ENCODE measurements around the gene CAMK1G.

CAMK1G gene

DNA sequence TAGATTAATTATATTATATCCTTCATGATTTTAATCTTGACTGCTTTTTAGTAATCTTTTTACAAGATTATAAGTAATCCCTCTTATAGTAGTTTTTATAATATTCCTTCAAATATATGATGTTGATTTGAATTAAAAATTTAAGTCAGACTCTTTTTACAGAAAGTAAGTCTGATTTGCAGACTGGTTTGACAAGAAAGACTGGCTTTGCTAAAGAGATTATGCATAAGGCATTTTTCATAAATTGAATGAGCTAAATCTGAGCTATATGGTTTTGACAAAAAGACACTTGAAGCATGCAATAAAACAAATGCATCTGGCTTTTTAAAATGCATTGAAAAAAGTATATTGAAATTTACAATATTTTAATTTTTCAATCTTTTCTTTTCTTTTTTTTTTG, 26.3 kb upstream of the CAMK1G start:
- no peak for ATAC-seq
- TF ChIP-seq SNAI2 (CRISPR knock-in tag; IDR thresholded peaks at IDR 0.05) (no peak), CSDC2 (CRISPR knock-in tag; IDR thresholded peaks at IDR 0.05) (no peak), TOX (CRISPR knock-in tag; IDR thresholded peaks at IDR 0.05; ENCODE audit: borderline replicate concordance) (no peak)

DNA sequence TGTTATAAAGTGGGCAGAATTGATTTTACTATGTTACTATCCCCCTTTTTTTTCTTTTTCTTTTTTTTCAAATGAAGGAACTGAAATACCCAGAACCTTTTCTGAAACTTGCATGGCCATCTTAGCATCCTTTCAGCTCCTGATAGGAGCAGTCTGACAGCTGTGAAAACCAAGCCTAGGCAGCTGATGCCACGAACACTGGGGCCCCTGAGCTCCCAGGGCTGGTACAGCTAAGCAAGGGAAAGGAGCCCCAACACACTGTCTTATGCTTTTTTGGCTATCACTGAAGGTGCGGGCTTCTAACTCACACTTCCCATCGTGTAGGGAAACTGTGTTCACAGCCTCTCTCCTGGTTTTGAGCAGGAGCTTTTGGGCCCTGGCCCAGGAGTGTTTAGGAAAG, 23.0 kb upstream of the CAMK1G start:
- TF ChIP-seq CSDC2 (CRISPR knock-in tag; IDR thresholded peaks at IDR 0.05), result no peak
- no peak for TF ChIP-seq BACH2 (CRISPR knock-in tag; IDR thresholded peaks at IDR 0.05; ENCODE audit: borderline replicate concordance)
- no peak for TF ChIP-seq ESRRG (CRISPR knock-in tag; IDR thresholded peaks at IDR 0.05)
- TF ChIP-seq, protein P1, sequence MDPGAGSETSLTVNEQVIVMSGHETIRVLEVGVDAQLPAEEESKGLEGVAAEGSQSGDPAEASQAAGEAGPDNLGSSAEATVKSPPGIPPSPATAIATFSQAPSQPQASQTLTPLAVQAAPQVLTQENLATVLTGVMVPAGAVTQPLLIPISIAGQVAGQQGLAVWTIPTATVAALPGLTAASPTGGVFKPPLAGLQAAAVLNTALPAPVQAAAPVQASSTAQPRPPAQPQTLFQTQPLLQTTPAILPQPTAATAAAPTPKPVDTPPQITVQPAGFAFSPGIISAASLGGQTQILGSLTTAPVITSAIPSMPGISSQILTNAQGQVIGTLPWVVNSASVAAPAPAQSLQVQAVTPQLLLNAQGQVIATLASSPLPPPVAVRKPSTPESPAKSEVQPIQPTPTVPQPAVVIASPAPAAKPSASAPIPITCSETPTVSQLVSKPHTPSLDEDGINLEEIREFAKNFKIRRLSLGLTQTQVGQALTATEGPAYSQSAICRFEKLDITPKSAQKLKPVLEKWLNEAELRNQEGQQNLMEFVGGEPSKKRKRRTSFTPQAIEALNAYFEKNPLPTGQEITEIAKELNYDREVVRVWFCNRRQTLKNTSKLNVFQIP (CRISPR knock-in tag; IDR thresholded peaks at IDR 0.05; ENCODE audit: borderline replicate concordance, low read depth), result no peak
- TF ChIP-seq RARB (CRISPR knock-in tag; IDR thresholded peaks at IDR 0.05), result no peak
- TF ChIP-seq ZNF565 (CRISPR knock-in tag; conservative IDR thresholded peaks at IDR 0.05; ENCODE audit: low read depth), result no peak
- no peak for TF ChIP-seq ZFP30 (CRISPR knock-in tag; IDR thresholded peaks at IDR 0.05)
- TF ChIP-seq ZNF70 (CRISPR knock-in tag; IDR thresholded peaks at IDR 0.05), result no peak
- TF ChIP-seq, protein P2, sequence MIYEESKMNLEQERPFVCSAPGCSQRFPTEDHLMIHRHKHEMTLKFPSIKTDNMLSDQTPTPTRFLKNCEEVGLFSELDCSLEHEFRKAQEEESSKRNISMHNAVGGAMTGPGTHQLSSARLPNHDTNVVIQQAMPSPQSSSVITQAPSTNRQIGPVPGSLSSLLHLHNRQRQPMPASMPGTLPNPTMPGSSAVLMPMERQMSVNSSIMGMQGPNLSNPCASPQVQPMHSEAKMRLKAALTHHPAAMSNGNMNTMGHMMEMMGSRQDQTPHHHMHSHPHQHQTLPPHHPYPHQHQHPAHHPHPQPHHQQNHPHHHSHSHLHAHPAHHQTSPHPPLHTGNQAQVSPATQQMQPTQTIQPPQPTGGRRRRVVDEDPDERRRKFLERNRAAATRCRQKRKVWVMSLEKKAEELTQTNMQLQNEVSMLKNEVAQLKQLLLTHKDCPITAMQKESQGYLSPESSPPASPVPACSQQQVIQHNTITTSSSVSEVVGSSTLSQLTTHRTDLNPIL (CRISPR knock-in tag; IDR thresholded peaks at IDR 0.05; ENCODE audit: low read depth), result no peak
- no peak for TF ChIP-seq ZC3H10 (CRISPR knock-in tag; IDR thresholded peaks at IDR 0.05)
- no peak for TF ChIP-seq SNAI2 (CRISPR knock-in tag; IDR thresholded peaks at IDR 0.05)
- no peak for TF ChIP-seq ISL1 (CRISPR knock-in tag; IDR thresholded peaks at IDR 0.05)
- TF ChIP-seq, protein P3, sequence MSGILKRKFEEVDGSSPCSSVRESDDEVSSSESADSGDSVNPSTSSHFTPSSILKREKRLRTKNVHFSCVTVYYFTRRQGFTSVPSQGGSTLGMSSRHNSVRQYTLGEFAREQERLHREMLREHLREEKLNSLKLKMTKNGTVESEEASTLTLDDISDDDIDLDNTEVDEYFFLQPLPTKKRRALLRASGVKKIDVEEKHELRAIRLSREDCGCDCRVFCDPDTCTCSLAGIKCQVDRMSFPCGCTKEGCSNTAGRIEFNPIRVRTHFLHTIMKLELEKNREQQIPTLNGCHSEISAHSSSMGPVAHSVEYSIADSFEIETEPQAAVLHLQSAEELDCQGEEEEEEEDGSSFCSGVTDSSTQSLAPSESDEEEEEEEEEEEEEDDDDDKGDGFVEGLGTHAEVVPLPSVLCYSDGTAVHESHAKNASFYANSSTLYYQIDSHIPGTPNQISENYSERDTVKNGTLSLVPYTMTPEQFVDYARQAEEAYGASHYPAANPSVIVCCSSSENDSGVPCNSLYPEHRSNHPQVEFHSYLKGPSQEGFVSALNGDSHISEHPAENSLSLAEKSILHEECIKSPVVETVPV (CRISPR knock-in tag; IDR thresholded peaks at IDR 0.05), result no peak
- TF ChIP-seq ARNTL (CRISPR knock-in tag; IDR thresholded peaks at IDR 0.05; ENCODE audit: borderline replicate concordance, low read depth), result no peak
- TF ChIP-seq PPARA (CRISPR knock-in tag; IDR thresholded peaks at IDR 0.05; ENCODE audit: borderline replicate concordance), result no peak
- TF ChIP-seq TCF4 (CRISPR knock-in tag; IDR thresholded peaks at IDR 0.05; ENCODE audit: borderline replicate concordance), result no peak
- TF ChIP-seq GLIS3 (CRISPR knock-in tag; IDR thresholded peaks at IDR 0.05), result no peak
- no peak for TF ChIP-seq TOX (CRISPR knock-in tag; IDR thresholded peaks at IDR 0.05; ENCODE audit: borderline replicate concordance)
- TF ChIP-seq ZFP3 (CRISPR knock-in tag; IDR thresholded peaks at IDR 0.05), result no peak
- no peak for TF ChIP-seq ZNF8 (CRISPR knock-in tag; IDR thresholded peaks at IDR 0.05)
- ATAC-seq, result no peak

DNA sequence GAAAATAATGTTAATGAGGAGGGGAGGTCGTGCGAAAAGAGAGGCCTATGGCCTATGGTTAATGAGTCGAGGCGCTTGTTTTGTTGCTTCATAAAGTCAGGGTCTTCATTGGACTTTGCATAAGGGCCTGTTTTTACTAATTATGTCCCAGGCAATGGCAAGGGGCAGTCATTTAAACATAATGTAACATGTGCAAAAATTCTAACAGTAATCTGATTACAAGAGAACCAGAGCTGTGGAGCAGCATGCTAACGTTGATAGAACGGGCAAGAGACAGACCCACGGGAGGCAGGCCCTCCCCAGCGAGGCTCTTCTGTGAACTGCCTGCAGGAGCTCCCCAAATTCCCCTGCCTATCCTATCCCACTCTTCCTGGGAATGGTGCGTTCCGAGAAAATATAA, 22.6 kb upstream of the CAMK1G start:
- ATAC-seq, result no peak
- TF ChIP-seq, protein P4, sequence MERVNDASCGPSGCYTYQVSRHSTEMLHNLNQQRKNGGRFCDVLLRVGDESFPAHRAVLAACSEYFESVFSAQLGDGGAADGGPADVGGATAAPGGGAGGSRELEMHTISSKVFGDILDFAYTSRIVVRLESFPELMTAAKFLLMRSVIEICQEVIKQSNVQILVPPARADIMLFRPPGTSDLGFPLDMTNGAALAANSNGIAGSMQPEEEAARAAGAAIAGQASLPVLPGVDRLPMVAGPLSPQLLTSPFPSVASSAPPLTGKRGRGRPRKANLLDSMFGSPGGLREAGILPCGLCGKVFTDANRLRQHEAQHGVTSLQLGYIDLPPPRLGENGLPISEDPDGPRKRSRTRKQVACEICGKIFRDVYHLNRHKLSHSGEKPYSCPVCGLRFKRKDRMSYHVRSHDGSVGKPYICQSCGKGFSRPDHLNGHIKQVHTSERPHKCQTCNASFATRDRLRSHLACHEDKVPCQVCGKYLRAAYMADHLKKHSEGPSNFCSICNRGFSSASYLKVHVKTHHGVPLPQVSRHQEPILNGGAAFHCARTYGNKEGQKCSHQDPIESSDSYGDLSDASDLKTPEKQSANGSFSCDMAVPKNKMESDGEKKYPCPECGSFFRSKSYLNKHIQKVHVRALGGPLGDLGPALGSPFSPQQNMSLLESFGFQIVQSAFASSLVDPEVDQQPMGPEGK (CRISPR knock-in tag; IDR thresholded peaks at IDR 0.05; ENCODE audit: borderline replicate concordance), result no peak
- TF ChIP-seq ZC3H10 (CRISPR knock-in tag; IDR thresholded peaks at IDR 0.05) (no peak), ISL1 (CRISPR knock-in tag; IDR thresholded peaks at IDR 0.05) (no peak), RARB (CRISPR knock-in tag; IDR thresholded peaks at IDR 0.05) (no peak), ESRRG (CRISPR knock-in tag; IDR thresholded peaks at IDR 0.05) (no peak), ZNF8 (CRISPR knock-in tag; IDR thresholded peaks at IDR 0.05) (no peak), SNAI2 (CRISPR knock-in tag; IDR thresholded peaks at IDR 0.05) (no peak), TCF4 (CRISPR knock-in tag; IDR thresholded peaks at IDR 0.05; ENCODE audit: borderline replicate concordance) (no peak), GLIS3 (CRISPR knock-in tag; IDR thresholded peaks at IDR 0.05) (no peak), ZNF565 (CRISPR knock-in tag; conservative IDR thresholded peaks at IDR 0.05; ENCODE audit: low read depth) (no peak), CSDC2 (CRISPR knock-in tag; IDR thresholded peaks at IDR 0.05) (no peak), ARNTL (CRISPR knock-in tag; IDR thresholded peaks at IDR 0.05; ENCODE audit: borderline replicate concordance, low read depth) (no peak), BACH2 (CRISPR knock-in tag; IDR thresholded peaks at IDR 0.05; ENCODE audit: borderline replicate concordance) (no peak), PPARA (CRISPR knock-in tag; IDR thresholded peaks at IDR 0.05; ENCODE audit: borderline replicate concordance) (no peak), ZNF70 (CRISPR knock-in tag; IDR thresholded peaks at IDR 0.05) (no peak)
- TF ChIP-seq, protein P1 (CRISPR knock-in tag; IDR thresholded peaks at IDR 0.05; ENCODE audit: borderline replicate concordance, low read depth), result no peak

Data from SK-N-SH treated with all-trans-retinoic acid at 6 μM for 48 hours (cell line).